Trophoblast cell (in vitro differentiated cells and primary cell): ENCODE measurements around the gene HAPLN3.

ENCODE experiments used
- DNase-seq, 2 donors: peaks; one replicate each; pipeline ENCODE4 v3.0.0-alpha.2; 2016
- H2AFZ ChIP-seq: 2 replicates; pipeline ENCODE4 v1.6.1; 2013; ENCODE audit warnings: low read length, moderate library complexity, mild to moderate bottlenecking; ENCODE audit not compliant: insufficient read depth, poor library complexity
- H2AK5ac ChIP-seq: 2 replicates; pipeline ENCODE4 v1.6.1; 2013; ENCODE audit warnings: mild to moderate bottlenecking, low read length
- H2BK120ac ChIP-seq: 2 replicates; pipeline ENCODE4 v1.6.1; 2013; ENCODE audit warnings: low read length, mild to moderate bottlenecking, moderate library complexity; ENCODE audit not compliant: insufficient read depth, poor library complexity
- H2BK12ac ChIP-seq: 2 replicates; pipeline ENCODE4 v1.6.1; 2013; ENCODE audit warnings: mild to moderate bottlenecking, low read length, moderate library complexity
- H2BK5ac ChIP-seq: 2 replicates; pipeline ENCODE4 v1.6.1; 2013; ENCODE audit warnings: low read length, low read depth, moderate library complexity, mild to moderate bottlenecking; ENCODE audit not compliant: poor library complexity
- H3K14ac ChIP-seq: 2 replicates; pipeline ENCODE4 v1.6.1; 2013; ENCODE audit warnings: mild to moderate bottlenecking, low read length
- H3K18ac ChIP-seq: 2 replicates; pipeline ENCODE4 v1.6.1; 2013; ENCODE audit warnings: mild to moderate bottlenecking, low read length
- H3K23ac ChIP-seq: 2 replicates; pipeline ENCODE4 v1.6.1; 2013; ENCODE audit warnings: low read length
- H3K27ac ChIP-seq: 2 replicates; pipeline ENCODE4 v1.5.1; 2013; ENCODE audit warnings: low read depth, mild to moderate bottlenecking, inconsistent platforms, low read length, moderate library complexity
- H3K27me3 ChIP-seq: 2 replicates; pipeline ENCODE4 v1.6.1; 2013; ENCODE audit warnings: inconsistent platforms, mild to moderate bottlenecking, low read length, moderate library complexity; ENCODE audit not compliant: insufficient read depth
- H3K36me3 ChIP-seq, 2 experiments: 1 replicate in 1 of 2; 2 replicates in 1 of 2; pipeline ENCODE4 v1.6.1; 2013; ENCODE audit warnings: low read length in 2 of 2, mild to moderate bottlenecking in 2 of 2, moderate library complexity in 1 of 2; ENCODE audit not compliant: insufficient read depth in 2 of 2, control insufficient read depth in 1 of 2
- H3K4ac ChIP-seq: 2 replicates; pipeline ENCODE4 v1.6.1; 2013; ENCODE audit warnings: low read depth, mild to moderate bottlenecking, low read length, moderate library complexity
- H3K4me1 ChIP-seq, 2 experiments: 1 replicate in 1 of 2; 2 replicates in 1 of 2; pipeline ENCODE4 v1.6.1; 2013; ENCODE audit warnings: low read length in 2 of 2, mild to moderate bottlenecking in 2 of 2, moderate library complexity in 1 of 2; ENCODE audit not compliant: insufficient read depth in 2 of 2, control insufficient read depth in 1 of 2
- H3K4me2 ChIP-seq: 2 replicates; pipeline ENCODE4 v1.6.1; 2013; ENCODE audit warnings: inconsistent platforms, mild to moderate bottlenecking, low read length, moderate library complexity
- H3K4me3 ChIP-seq: 2 replicates; pipeline ENCODE4 v1.5.1; 2013; ENCODE audit warnings: mild to moderate bottlenecking, low read depth, low read length, inconsistent platforms
- H3K79me1 ChIP-seq: one replicate; pipeline ENCODE4 v1.6.1; 2013; ENCODE audit warnings: low read length
- H3K79me2 ChIP-seq: 2 replicates; pipeline ENCODE4 v1.6.1; 2013; ENCODE audit warnings: low read length, mild to moderate bottlenecking; ENCODE audit not compliant: control insufficient read depth, insufficient read depth, poor library complexity
- H3K9ac ChIP-seq: 2 replicates; pipeline ENCODE4 v1.6.1; 2013; ENCODE audit warnings: mild to moderate bottlenecking, low read length
- H3K9me3 ChIP-seq: 2 replicates; pipeline ENCODE4 v1.6.1; 2013; ENCODE audit warnings: low read depth, mild to moderate bottlenecking, control low read depth, inconsistent platforms, low read length; ENCODE audit not compliant: insufficient read depth
- H4K12ac ChIP-seq: 2 replicates; pipeline ENCODE4 v1.6.1; 2013; ENCODE audit warnings: low read depth, mild to moderate bottlenecking, low read length, moderate library complexity
- H4K8ac ChIP-seq: 2 replicates; pipeline ENCODE4 v1.6.1; 2013; ENCODE audit warnings: low read depth, mild to moderate bottlenecking, low read length, moderate library complexity
- H4K91ac ChIP-seq: one replicate; pipeline ENCODE4 v1.6.1; 2013; ENCODE audit warnings: low read depth, mild to moderate bottlenecking, low read length, moderate library complexity
- WGBS: extraction: QIAGEN DNeasy Blood & Tissue Kit; methylation state at CpG from one replicate; pipeline ENCODE4 v1.1.7; 2013; ENCODE audit warnings: missing lambda C conversion rate; ENCODE audit not compliant: insufficient read length, insufficient coverage; ENCODE audit errors: extremely low coverage; 5-methylcytosine and 5-hydroxymethylcytosine counted together

The HAPLN3 gene

GRCh38 chr15:88874275-88874674 lies 21.1 kb downstream of the HAPLN3 start:
- Histone ChIP-seq H3K36me3 (peaks cover 3 to 21% of the 10 kb centered on the region in 2 experiments), H2BK5ac (no peak overlapping the region), H3K14ac (no peak overlapping the region), H4K8ac (no peak overlapping the region), H4K91ac (no peak overlapping the region), H3K27ac (no peak overlapping the region), H3K27me3 (no peaks in the 10 kb centered on the region), H3K4ac (no peak overlapping the region), H2BK12ac (no peak overlapping the region), H3K4me2 (no peak overlapping the region), H2AK5ac (no peak overlapping the region), H3K9ac (no peak overlapping the region), H4K12ac (no peak overlapping the region), H3K4me1 (peaks cover 6 to 10% of the 10 kb centered on the region in 2 experiments), H3K23ac (no peak overlapping the region), H3K79me2 (no peaks in the 10 kb centered on the region), H2AFZ (no peak overlapping the region), H3K4me3 (no peak overlapping the region), H3K18ac (no peak overlapping the region), H3K79me1 (no peaks in the 10 kb centered on the region), H2BK120ac (no peak overlapping the region), H3K9me3 (peaks cover 2% of the 10 kb centered on the region)
- no CpG with 5 or more reads among the region's 15 CpGs for WGBS
- no peak for DNase-seq

DNA sequence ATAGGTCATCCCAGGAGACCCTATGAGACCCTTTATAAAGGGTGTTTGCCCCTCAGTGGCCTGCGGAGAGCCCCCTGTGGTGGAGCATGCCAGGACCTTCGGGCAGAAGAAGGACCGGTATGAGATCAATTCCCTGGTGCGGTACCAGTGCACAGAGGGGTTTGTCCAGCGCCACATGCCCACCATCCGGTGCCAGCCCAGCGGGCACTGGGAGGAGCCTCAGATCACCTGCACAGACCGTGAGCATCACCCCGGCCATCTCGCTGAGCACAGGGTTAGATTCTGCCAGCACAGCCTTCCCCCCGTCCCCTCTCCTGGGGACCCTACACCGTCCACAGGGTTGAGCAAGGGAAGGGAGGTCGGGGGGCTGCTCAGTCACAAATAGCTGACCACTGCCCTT lies 21.6 kb downstream of the HAPLN3 start:
- Histone ChIP-seq H3K9me3 (peaks cover 2% of the 10 kb centered on the region), H3K14ac (no peak overlapping the region), H3K4me3 (no peak overlapping the region), H3K4me1 (peaks cover 6 to 10% of the 10 kb centered on the region in 2 experiments), H3K79me2 (no peaks in the 10 kb centered on the region), H3K79me1 (no peaks in the 10 kb centered on the region), H2BK5ac (no peak overlapping the region), H3K4me2 (no peak overlapping the region), H2BK120ac (no peak overlapping the region), H3K23ac (no peak overlapping the region), H2BK12ac (no peak overlapping the region), H3K36me3 (peaks cover 3 to 21% of the 10 kb centered on the region in 2 experiments), H4K91ac (no peak overlapping the region), H3K27ac (no peak overlapping the region), H2AFZ (no peak overlapping the region), H2AK5ac (no peak overlapping the region), H4K12ac (no peak overlapping the region), H3K27me3 (no peaks in the 10 kb centered on the region), H3K9ac (no peak overlapping the region), H3K4ac (no peak overlapping the region), H3K18ac (no peak overlapping the region), H4K8ac (no peak overlapping the region)
- DNase-seq: no peak
- no CpG with 5 or more reads among the region's 13 CpGs for WGBS

DNA sequence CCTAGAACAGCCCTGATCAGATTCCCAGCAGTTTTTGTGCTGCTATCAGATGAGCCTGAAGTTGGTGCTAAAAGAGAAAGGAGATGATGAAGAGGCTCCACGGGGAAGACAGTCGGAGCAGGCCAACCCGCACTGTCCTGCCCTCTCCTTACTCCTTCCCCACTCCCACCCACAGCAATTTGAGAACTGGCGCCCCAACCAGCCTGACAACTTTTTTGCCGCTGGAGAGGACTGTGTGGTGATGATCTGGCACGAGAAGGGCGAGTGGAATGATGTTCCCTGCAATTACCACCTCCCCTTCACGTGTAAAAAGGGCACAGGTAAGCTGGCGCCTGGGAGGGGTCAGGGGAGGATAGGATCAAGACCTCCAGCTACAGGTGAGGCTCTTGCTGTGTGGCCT lies 22.6 kb downstream of the HAPLN3 start:
- no peak overlapping the region for H2BK120ac ChIP-seq
- H2BK12ac ChIP-seq: no peak overlapping the region
- no CpG with 5 or more reads among the region's 9 CpGs for WGBS
- H2BK5ac ChIP-seq: no peak overlapping the region
- H4K8ac ChIP-seq: no peak overlapping the region
- H3K4ac ChIP-seq: no peak overlapping the region
- DNase-seq: peak; percentile 94 to 96
- H2AFZ ChIP-seq: no peak overlapping the region
- no peaks in the 10 kb centered on the region for H3K79me1 ChIP-seq
- H3K4me2 ChIP-seq: no peak overlapping the region
- no peaks in the 10 kb centered on the region for H3K27me3 ChIP-seq
- no peak overlapping the region for H3K14ac ChIP-seq
- H2AK5ac ChIP-seq: no peak overlapping the region
- H3K18ac ChIP-seq: no peak overlapping the region
- no peak overlapping the region for H3K23ac ChIP-seq
- peaks cover 2% of the 10 kb centered on the region for H3K9me3 ChIP-seq
- no peak overlapping the region for H4K12ac ChIP-seq
- H3K27ac ChIP-seq: no peak overlapping the region
- no peak overlapping the region for H3K9ac ChIP-seq
- no peak overlapping the region for H4K91ac ChIP-seq
- H3K36me3 ChIP-seq: peaks cover 0 to 15% of the 10 kb centered on the region in 2 experiments
- no peaks in the 10 kb centered on the region for H3K79me2 ChIP-seq
- H3K4me3 ChIP-seq: no peak overlapping the region
- peaks cover 6 to 10% of the 10 kb centered on the region in 2 experiments for H3K4me1 ChIP-seq

GRCh38 chr15:88872106-88872505 lies 23.2 kb downstream of the HAPLN3 start:
- no peak overlapping the region for H3K9ac ChIP-seq
- H2BK12ac ChIP-seq: no peak overlapping the region
- H4K91ac ChIP-seq: no peak overlapping the region
- H3K4ac ChIP-seq: no peak overlapping the region
- no peak overlapping the region for H3K23ac ChIP-seq
- H2BK5ac ChIP-seq: no peak overlapping the region
- no peak overlapping the region for H4K12ac ChIP-seq
- no peak overlapping the region for H3K18ac ChIP-seq
- H3K79me2 ChIP-seq: no peaks in the 10 kb centered on the region
- no peak overlapping the region for H3K14ac ChIP-seq
- DNase-seq: peak; percentile 45 to 68
- no peaks in the 10 kb centered on the region for H3K27me3 ChIP-seq
- no peak overlapping the region for H2BK120ac ChIP-seq
- peaks cover 0 to 12% of the 10 kb centered on the region in 2 experiments for H3K36me3 ChIP-seq
- no peaks in the 10 kb centered on the region for H3K79me1 ChIP-seq
- H2AFZ ChIP-seq: no peak overlapping the region
- H3K27ac ChIP-seq: no peak overlapping the region
- no peak overlapping the region for H2AK5ac ChIP-seq
- peaks cover 6 to 10% of the 10 kb centered on the region in 2 experiments for H3K4me1 ChIP-seq
- H4K8ac ChIP-seq: no peak overlapping the region
- no peak overlapping the region for H3K4me3 ChIP-seq
- WGBS: no CpG with 5 or more reads among the region's 6 CpGs
- H3K4me2 ChIP-seq: no peak overlapping the region
- H3K9me3 ChIP-seq: peaks cover 2% of the 10 kb centered on the region
